Stimulated activated CD8-positive, alpha-beta memory T cell treated with anti-CD3 and anti-CD28 coated beads, Interleukin-7, amount 100 ng/mL, for 24 hours (primary cell): ENCODE data around the gene TMEM163.
"Not testable (repeated sequence)": the region's sequence is repeated elsewhere in the genome, so short reads cannot be mapped to it uniquely, and the experiment has no call there.

Experiments
- DNase-seq: peaks from one replicate; pipeline ENCODE4 v3.0.0-alpha.2; 2020; ENCODE audit warnings: low read depth

TMEM163 gene

DNA sequence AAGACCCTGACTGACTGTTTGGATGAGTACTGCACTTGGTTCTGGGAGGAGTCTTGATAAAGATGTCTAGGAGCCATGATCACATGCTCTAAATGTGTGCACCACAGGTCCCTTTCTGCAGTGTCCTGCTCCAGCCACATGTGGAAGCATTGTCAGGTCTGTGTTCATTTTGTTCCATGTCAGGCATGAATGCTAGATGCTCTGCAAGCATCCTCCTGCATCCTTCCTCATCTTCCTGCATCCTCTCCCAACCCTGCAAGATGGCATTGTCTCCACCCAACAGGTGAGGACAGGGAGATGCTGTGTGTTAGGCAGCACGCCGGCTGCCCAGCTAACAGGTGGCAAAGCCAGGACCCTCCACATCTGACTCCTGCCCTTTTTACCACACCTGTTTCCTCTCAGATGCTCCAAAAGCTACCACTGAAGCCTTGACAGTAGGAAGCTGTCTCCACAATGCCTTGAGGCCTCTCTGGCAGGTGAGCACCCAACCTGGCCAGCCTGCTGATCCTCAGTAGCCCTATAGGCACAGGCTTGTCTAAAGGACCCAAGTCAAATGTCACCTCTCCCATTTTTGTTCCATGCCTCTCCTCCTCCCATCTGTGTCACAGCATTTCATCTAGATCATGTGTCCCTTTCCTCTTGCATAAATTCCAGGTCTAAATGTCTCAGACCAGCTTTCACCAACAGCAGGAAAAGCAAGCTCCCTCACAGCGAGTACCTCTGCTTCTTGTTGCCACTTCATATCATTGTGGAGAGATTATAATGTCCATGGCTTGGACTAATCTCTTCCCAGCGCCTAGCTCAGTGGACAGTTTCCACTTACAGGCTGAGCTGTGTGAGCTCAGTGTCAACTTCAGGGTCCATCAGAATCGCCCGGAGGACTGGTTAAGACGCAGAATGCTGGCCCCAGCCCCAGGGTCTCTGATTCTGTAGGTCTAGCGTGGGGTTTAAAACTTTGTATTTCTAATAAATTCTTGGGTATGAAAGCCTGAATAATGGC, 55.0 kb downstream of the TMEM163 start:
- DNase-seq, result no peak

DNA sequence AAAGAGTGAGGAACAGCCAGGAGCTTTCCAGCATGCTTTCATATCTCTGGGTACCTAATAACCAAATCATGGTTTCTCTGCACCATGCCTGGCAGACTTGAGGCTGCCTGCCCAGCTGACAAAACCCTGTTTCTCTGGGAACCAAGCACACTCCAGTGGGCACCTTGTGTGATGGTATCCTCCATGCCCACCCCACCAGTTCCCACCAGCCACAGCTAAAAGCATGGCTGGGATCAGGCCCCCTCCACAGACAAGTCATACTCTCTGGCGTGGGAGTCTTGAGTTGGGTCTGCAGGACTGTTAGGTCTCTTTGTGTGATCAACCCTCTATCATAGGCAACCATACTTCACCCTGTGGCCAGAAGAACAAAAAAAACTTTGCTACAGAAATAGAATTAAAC, 56.0 kb downstream of the TMEM163 start:
- DNase-seq, result no peak

DNA sequence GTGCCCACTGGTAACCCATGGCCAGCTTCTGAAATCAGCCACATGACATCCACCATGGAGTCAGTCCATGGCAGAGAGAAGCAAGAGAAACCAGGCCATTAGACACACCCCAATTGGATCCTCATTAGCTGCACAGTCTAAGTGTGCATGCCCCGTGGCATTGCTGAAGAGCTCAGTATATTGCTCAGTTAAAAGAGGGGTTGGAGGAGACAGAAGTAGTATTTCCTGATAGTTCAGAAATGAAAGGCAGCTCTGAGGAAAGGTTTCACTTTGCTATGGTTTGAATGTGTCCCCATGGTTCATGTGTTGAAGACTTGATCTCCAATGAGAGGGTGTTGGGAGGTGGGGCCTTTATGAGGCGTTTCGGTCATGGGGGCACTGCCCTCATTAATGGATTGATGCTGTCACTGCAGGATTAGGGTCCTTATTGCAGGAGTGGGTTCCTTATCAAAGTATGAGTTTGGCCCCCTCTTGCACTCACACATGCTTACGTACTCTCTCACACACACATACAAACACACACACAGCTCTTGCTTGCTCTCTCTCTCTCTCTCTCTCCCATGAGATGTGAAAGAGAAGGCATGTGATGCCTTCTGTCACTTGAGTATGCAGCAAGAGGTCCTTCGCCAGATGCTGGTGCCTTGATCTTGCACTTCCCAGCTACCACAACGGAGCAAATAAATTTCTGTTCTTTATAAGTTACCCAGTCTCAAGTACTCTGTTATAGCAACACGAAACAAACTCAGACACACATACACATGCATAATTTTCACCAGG, 58.0 kb downstream of the TMEM163 start:
- no peak for DNase-seq

DNA sequence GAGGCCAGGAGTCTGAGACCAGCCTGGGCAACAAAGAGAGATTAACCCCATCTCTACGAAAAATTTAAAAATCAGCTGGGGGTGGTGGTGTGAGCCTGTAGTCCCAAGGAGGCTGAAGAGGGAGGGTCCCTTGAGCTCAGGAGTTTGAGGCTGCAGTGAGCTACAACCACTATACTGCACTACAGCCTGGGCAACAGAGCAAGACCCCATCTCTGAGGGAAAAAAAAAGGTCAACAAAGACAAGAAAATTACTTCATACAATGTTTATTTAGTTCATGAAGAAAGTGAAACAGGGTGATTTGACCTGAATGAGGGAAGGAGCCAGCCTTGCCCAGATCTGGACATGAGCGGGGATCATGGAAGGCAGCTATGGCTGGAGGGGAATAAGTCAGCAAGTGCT, 59.1 kb downstream of the TMEM163 start:
- no peak for DNase-seq

DNA sequence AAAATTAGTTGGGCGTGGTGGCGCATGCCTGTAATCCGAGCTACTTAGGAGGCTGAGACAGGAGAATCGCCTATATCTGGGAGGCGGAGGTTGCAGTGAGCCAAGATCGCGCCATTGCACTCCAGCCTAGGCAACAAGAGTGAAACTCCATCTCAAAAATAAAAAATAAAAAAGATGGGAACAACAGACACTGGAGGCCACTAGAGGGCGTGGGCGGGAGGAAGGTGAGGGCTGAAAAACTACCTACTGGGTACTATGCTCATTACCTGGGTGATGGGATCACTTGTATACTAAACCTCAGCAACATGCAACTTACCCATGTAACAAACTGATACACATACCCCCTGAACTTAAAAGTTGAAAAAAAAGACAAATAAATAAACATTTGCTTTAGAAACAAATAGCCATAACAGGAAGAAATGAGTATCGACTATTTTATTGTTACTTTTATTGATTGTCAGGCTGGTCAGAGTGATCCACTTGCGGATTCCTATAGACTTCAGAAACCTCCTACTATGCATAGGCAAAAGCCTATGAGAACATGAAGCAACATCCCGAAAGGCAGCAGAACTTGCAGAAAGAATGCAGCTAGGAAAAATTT, 61.0 kb downstream of the TMEM163 start:
- no peak for DNase-seq

DNA sequence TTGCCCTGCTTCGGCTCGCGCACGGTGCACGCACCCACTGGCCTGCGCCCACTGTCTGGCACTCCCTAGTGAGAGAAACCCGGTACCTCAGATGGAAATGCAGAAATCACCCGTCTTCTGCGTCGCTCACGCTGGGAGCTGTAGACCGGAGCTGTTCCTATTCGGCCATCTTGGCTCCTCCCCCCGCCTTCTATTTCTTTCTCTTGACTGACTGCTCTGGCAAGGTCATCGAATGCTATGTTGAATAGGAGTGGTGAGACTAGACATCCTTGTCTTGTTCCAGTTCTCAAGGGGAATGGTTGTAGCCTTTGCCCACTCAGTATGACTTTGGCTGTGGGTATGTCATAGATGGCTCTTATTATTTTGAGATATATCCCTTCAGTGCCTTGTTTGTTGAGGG, 62.4 kb downstream of the TMEM163 start:
- DNase-seq, result not testable (repeated sequence)

DNA sequence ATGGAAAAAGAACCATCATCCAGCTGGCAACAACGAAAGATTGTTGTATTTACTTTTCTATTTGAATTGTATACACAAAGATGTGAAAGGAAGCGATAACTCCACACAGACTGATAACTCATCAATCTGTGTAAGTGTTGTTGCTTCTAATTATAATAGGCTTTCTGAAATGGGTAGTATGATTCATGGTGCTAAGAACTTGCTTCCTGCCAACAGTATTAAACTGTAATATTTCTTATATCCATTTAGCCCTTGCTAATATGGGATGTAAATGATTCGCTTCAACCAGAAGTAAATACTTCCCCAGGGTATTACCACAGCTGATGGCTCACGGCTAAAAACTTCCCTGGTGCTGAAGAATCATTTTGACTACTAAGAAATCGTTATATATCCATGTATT, 70.2 kb downstream of the TMEM163 start:
- DNase-seq, result no peak

DNA sequence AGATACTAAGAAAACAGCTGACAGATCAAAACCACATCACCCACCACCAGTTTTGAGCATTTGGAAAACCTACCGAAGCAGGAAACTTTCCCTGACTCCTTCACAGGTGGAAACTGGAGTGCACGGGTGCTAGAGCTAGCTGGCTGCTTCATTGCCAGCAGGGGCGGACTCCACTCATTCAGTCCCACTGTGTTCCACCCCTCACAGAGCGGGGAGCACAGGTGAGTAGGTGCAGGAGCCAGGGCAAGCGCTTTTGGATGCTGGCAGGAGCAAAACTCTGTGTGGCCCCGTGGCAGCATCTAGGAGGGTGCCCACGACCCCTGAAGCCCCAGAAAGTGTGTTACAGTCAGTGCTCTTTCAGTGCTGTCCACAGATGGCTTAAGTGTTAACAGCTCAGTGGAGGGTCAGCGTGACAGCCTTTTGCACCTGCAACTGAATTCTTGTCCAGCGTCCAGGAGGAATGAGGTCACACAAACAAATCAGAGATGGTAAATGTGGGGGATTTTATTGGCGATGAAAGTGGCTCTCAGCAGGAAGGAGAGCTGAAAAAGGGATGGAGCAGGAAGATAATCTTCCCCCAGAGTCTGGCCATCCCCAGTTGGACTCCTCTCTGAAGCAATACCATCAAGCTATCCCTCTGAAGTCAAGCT, 71.1 kb downstream of the TMEM163 start:
- DNase-seq, result no peak

DNA sequence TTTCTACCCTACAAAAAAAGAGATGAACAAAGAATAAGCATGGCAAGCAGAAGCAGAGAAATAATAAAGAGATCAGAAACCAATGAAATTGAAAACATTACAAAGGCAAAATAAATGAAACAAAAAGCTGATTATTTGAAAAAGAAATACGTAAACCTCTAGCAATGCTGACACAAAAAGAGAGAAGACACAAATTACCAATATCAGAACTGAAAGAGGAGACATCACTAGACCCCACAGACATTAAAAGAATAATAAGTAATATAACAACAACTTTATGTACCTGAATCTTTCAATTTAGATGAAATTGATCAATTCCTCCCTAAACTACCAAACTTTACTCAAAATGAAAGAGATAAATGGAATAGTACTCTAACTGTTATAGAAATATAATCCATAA, 75.9 kb downstream of the TMEM163 start:
- no peak for DNase-seq

DNA sequence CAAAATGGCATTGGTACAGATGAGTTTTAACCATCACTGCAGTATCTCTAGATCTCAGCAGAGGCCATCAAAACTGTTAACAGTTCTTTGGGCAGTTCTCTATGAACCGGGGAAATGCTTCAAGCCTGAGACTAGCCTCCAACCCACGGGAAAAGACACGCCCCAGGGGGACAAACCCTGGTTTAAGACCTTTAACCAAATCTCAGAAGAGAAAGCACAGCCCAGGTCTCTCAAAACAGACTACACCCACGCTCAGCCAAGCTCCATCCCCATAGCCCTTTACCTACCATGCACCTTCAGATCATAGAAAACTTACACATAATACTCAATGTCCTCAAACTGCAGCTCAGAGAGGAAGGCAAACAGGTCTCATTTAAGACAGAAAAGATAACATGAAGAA, 78.3 kb downstream of the TMEM163 start:
- no peak for DNase-seq

DNA sequence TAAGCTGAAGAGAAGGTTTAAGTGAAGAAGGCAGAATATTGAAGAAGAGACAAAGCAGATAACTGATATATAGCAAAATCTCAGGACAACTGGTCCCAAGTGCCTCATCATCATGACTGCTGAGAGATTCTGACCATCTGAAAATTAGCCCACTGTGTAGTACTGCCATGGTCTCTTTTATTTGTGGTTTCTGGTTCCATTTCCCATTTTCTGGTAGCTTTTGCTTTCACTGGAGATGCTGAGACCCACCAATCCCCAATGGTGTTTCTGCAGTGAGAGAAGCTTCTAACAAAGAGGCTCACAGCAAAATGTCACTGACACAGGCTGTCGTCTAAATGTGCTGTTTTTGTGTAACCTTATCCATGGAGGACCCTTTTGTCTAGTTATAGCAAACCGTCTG, 79.5 kb downstream of the TMEM163 start:
- no peak for DNase-seq

DNA sequence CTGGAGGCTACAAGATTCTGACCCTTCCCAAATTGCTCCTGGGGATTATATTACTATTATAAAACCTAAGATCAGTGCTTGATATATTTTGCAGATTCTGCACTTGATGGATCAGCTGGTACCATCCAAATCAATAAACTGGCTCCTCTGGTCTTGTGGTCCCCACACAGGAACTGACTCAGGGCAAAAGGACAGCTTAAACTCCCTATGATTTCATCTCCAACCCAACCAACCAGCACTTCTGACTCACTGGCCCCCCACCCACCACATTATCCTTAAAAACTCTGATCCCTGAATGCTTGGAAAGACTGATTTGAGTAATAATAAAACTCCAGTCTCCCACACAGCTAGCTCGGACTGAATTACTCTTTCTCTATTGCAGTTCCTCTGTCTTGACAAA, 82.1 kb downstream of the TMEM163 start:
- no peak for DNase-seq

DNA sequence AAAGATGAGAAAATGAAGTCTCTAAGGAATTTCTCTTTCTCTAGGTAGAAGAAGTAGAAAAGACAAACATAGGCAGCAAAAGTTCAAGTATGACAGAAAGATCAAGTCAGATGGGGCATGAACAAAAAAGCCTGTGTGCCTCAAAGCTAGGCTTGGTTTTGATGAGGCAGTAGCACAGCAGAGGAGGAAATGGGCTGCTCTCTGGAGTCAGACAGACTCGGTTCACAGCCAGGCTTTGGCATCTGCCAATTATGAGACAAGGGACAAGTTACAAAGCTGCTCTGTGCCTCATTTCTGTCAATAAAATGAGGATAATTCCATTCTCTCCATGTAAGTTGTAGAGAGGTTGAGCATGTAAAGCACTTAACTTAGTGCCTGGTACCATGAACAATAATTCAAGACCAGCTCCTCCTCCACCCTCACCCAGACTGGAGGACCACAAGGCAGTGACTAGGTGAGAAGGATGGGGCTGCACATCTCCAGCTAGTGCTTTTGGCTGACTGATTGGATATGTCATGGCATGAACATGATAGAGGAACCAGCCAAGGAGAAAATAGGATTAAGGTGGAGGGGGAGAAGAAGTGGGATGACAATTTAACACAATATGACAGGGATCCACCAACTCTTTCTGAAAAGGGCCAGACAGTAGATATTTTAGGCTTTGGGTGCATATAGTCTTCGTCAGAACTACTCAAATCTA, 84.6 kb downstream of the TMEM163 start:
- DNase-seq, result no peak

DNA sequence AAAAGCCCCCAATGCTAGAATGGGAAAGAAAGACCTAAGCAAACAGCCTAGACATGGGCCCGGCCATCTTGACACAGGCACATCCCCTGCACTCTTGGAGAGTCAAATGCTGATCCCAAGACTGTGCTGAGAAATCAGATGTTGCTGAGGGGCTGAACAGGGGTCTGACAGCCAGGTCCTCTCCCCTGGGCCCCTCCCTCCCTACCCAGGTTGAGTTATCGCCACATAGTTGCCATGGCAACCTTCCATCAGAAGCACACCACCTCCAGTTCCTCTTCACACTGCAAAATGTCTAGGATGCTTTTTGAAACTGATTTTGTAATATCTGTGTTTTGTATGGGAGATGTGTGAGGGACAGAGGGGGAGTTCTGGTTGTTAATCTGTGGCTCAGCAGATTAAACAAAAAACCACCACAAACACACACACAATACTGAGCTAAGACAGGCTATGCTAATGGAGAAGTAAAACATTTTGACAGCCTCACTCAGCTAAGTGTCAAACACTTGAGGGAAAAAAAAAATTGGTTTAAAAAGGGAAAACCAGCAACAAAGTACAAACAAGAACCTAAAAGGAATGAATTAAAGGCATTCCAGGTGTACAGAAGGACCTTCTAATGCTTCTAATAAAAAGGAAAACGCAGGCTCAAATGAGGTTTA, 88.2 kb downstream of the TMEM163 start:
- no peak for DNase-seq

DNA sequence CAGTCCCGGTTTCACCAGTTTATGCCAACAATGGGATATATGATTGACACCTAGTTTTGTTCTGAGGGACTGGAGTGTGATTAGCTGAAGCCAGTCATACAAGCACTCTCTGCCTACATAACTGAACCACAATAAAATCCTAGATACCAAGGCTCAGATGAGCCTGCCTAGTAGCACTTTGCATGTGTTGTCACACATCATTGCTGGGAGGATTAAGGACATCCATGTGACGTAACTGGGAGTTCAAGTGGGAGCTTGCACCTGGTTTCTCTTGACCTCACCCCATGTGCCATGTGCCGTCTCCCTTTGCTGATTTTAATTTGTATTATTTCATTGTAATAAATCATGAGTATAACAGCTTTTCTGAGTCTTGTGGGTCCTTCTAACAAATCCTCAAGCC, 90.3 kb downstream of the TMEM163 start:
- DNase-seq, result no peak

DNA sequence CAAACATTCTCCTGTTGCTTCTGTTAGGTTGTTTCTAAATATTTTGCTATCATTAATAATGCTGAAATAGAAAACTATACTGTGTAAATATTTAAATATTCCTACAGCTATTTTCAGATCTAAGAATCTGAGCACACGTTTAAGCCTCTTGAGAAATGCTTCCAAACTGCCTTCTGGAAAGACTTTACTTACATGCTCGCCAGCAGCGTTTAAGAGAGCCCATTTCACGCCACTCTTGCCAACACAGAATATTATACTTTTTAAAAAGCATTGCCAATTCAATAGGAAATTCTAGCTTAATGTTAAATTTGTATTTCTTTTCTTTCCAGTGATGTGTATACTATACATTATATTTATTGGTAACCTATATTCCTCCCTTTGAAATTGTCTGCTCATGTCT, 92.0 kb downstream of the TMEM163 start:
- no peak for DNase-seq

DNA sequence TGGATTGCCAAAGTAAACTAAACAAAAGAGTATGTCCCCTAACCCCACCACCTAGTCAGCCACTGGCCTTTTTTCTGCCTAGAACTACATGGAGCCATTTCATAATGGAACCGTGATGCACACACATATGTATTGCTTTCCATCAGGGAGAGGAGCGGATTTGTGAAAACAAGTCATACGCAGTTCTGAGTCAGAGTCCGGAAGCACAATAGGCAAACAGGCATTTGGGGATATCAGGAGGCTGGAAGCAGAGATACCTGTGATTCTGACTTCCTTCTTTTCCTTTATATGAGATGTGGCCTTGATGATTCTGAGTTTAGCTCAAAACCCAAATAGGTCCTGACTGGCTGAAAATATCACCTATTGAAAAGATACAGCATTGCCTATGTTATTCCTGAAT, 93.5 kb downstream of the TMEM163 start:
- DNase-seq, result no peak

DNA sequence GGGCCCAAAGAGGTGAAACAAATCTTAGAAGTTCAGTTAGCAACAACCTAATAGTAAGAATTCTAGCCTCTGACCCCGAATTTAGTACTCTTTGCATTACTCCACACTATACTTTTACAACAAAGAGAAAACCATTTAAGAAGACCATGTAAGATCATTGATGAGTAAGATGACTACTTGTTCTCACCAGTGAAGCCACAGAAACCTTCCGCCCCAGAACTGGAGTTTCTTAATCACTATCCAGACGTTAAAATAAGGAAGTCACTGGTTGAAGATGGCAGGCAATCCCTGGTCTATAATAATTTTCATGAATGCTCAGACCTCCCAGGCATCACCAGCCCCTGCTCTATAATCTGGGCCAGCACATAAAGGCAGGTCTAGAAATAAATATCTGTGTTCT, 95.0 kb downstream of the TMEM163 start:
- DNase-seq, result no peak

DNA sequence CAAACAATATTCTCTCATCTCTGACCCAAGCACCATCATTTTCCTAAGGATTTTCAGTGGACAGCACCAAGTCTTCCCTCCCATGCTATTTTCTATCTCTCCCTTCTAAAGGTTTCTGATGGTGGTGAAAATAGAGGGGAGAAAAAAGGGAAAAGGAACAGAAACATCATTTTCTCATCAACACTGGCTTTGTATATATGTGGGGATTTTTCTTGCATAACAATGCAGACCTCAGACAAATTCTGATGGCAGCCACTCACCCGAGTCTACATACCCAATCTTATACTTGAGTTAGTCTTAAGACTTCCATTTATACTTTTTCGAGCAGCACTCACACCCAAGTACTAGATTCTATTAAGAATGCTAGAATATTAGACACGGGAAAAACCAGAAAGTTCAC, 95.8 kb downstream of the TMEM163 start:
- DNase-seq, result no peak

DNA sequence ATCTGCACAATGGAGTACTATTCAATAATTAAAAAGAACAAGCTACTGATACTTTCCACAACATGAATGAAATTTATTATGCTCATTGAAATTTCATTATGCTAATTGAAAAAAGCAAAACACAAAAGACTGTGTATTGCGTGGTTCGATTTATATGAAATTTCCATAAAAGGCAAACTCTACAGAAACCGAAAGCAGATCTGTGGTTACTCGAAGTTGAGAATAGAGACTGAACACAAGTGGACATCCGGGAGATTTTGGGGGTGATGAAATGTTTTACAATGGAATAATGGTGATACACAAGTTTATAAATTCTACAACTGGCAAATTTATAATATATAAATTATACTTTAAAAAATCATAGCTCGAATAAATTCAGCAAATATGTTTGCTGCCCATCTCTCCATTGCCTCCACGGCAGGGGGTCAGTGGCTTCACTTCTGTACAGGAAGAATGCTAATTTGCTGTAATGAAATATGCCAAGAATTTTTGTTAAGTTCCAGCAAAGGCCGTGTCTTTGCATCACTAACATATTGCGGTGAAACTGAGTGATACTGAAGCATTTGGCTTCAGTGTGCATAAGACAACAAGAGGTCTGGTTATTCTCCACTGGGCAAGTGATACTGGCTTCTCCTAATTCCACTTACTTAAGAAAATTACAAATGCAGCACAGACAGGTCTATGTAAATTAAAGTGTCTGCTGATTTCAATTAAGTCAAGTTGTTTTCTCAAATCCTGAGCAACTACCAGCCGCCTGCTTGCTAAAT, 96.7 kb downstream of the TMEM163 start:
- no peak for DNase-seq
